ENCODE measurements around the gene MIAT.
"Not testable (repeated sequence)": the region's sequence is repeated elsewhere in the genome, so short reads cannot be mapped to it uniquely, and the experiment has no call there.

MIAT gene

GRCh38 chr22:26656891-26657851 is at the start of gene MIAT:
MIAT (plus strand) TSS chr22:26657588.
- peak; percentile 74 for DNase-seq

- DNase-seq = no peak
Measured at GRCh38 chr22:26608129-26608528, 49.3 kb upstream of the MIAT start.

GRCh38 chr22:26609287-26609686 is 48.1 kb upstream of the MIAT start:
- DNase-seq = no peak

GRCh38 chr22:26610072-26610958 is 47.1 kb upstream of the MIAT start:
- peak; percentile 46 to 59 for DNase-seq

- no peak for DNase-seq
Measured at GRCh38 chr22:26610996-26611395, 46.4 kb upstream of the MIAT start.

GRCh38 chr22:26612652-26613051 is 44.7 kb upstream of the MIAT start:
- no peak for DNase-seq

GRCh38 chr22:26613753-26614152 is 43.6 kb upstream of the MIAT start:
- DNase-seq = not testable (repeated sequence)

GRCh38 chr22:26614322-26614721 is 43.1 kb upstream of the MIAT start:
- no peak for DNase-seq

GRCh38 chr22:26615149-26615548 is 42.2 kb upstream of the MIAT start:
- no peak for DNase-seq

GRCh38 chr22:26615830-26616435 is 41.5 kb upstream of the MIAT start:
- DNase-seq = no peak

GRCh38 chr22:26616650-26617049 is 40.7 kb upstream of the MIAT start:
- no peak for DNase-seq

GRCh38 chr22:26617271-26618199 is 39.9 kb upstream of the MIAT start, which contains the start of gene CRYBB1:
CRYBB1 (minus strand) TSS chr22:26618027; CDS start chr22:26616319, 1,708 bp downstream.
- no peak for DNase-seq

- DNase-seq = no peak
Measured at GRCh38 chr22:26618455-26618854, 38.9 kb upstream of the MIAT start.

- DNase-seq = no peak
Measured at GRCh38 chr22:26619510-26619909, 37.9 kb upstream of the MIAT start.

- DNase-seq = no peak
Measured at GRCh38 chr22:26620197-26620596, 37.2 kb upstream of the MIAT start.

- no peak for DNase-seq
Measured at GRCh38 chr22:26621663-26622062, 35.7 kb upstream of the MIAT start, which contains the start of gene CRYBA4. CRYBA4 (plus strand) TSS chr22:26621963; CDS start chr22:26622597, 634 bp downstream.

GRCh38 chr22:26623984-26624383 is 33.4 kb upstream of the MIAT start:
- DNase-seq = no peak

GRCh38 chr22:26624803-26625202 is 32.6 kb upstream of the MIAT start:
- DNase-seq = no peak

GRCh38 chr22:26629988-26630761 is 27.2 kb upstream of the MIAT start:
- no peak for DNase-seq

- no peak for DNase-seq
Measured at GRCh38 chr22:26631282-26631681, 26.1 kb upstream of the MIAT start.
